Adrenal gland (tissue), 12 donors: ENCODE measurements around the gene TST. TPM values are rescaled to one million over a fixed set of nuclear protein-coding genes. Genes with fewer than 3 reads are reported as not detected.

Experiments used
- DNase-seq, 7 donors: peaks; one replicate each; pipeline ENCODE4 v3.0.0-alpha.2; 2019 to 2020
- H3K27ac ChIP-seq, 5 donors: fragments of 200-600 bp; sonication (generic) in 4 of 5; 1 replicate in 3 of 5; 2 replicates in 2 of 5; pipeline versions ENCODE4 v1.5.1 to v1.8.0; 2016 to 2020; ENCODE audit warnings: mild to moderate bottlenecking in 1 of 5
- H3K27me3 ChIP-seq: fragments of 200-600 bp; 2 replicates; pipeline ENCODE4 v1.8.0; 2021
- H3K36me3 ChIP-seq, 2 donors: fragments of 200-600 bp; replicated peaks in 1 of 2; 1 replicate in 1 of 2; 2 replicates in 1 of 2; pipeline versions ENCODE4 v1.5.1 to v1.8.0; 2018 to 2022
- H3K4me1 ChIP-seq, 2 donors: fragments of 200-600 bp; replicated peaks in 1 of 2; 1 replicate in 1 of 2; 2 replicates in 1 of 2; pipeline versions ENCODE4 v1.5.1 to v1.8.0; 2018 to 2021
- H3K4me3 ChIP-seq, 4 donors: fragments of 200-600 bp; sonication (generic) in 3 of 4; one replicate each; pipeline ENCODE4 v1.5.1; 2016 to 2018
- H3K9me3 ChIP-seq, 3 donors: fragments of 200-600 bp; sonication (generic) in 1 of 3; replicated peaks in 1 of 3; 1 replicate in 2 of 3; 2 replicates in 1 of 3; pipeline versions ENCODE4 v1.5.1 to v1.8.0; 2016 to 2021
- POLR2A ChIP-seq, 2 donors: fragments of 450-650 bp; IDR thresholded peaks; one replicate each; pipeline ENCODE4 v1.6.1; 2017; ENCODE audit warnings: antibody characterized with exemption in 2 of 2, mild to moderate bottlenecking in 2 of 2, moderate library complexity in 1 of 2
- WGBS, 4 donors: extraction: QIAGEN DNeasy Blood & Tissue Kit in 2 of 4; methylation state at CpG; one replicate each; pipeline versions ENCODE4 v1.1.5 to v1.1.7; 2013 to 2017; 5-methylcytosine and 5-hydroxymethylcytosine counted together
- intact Hi-C, 2 donors: fragments of 100-400 bp; cut with DNase I; formaldehyde crosslinking; loops; one replicate each; pipeline versions ENCODE4 v1.14.1 to v1.15.0; 2022 to 2023
- polyA plus RNA-seq, 3 donors: library from polyadenylated mRNA; stranded (reverse); fragments of 200-250 nt in 2 of 3; fragments of 350-450 nt in 1 of 3; fragmentation: Illumina TruSeq in 1 of 3; extraction: RNeasy Lipid Tissue Mini Kit (QIAGEN cat#74804) in 1 of 3; gene quantifications; one replicate each; pipeline ENCODE4 v1.2.3, GENCODE V29; 2013 to 2014
- total RNA-seq, 9 donors: library from RNA; depleted of rRNA in 4 of 9; stranded (reverse); fragments of >200 nt in 4 of 9; fragments of 120-200 nt in 1 of 9; fragmentation: NEBNext Ultra II Directional in 1 of 9; extraction: Animal tissue kit (Norgen Biotek cat#: 25700) in 1 of 9; gene quantifications; one replicate each; pipeline versions ENCODE4 v1.1.0 to v1.2.4, GENCODE V29; 2013 to 2023
- TF ChIP-seq, protein P1 (sequence below), 6 experiments: fragments of 450-650 bp in 4 of 6; fragments of 200-600 bp in 2 of 6; sonication (generic) in 1 of 6; IDR thresholded peaks; 1 replicate in 5 of 6; 2 replicates in 1 of 6; pipeline versions ENCODE4 v1.5.1 to v1.8.0; 2016 to 2021; ENCODE audit warnings: antibody characterized with exemption in 6 of 6, mild to moderate bottlenecking in 2 of 6, moderate library complexity in 1 of 6
- donor health status: healthy with polysubstance abuse.
- donor health status: Bipolar disorder and iron deficiency.
- donor health status: DM: yes; HTN: yes; CAD: no.
- donor health status: DM: no; HTN: no; CAD: no.
- donor health status: DM: no; HTN: no; CAD: no.
- donor health status: DM: yes; HTN: yes; CAD: no.

The TST gene
- total and polyA plus RNA-seq, 12 donors = 49.7 to 484 (median 195) TPM

DNA sequence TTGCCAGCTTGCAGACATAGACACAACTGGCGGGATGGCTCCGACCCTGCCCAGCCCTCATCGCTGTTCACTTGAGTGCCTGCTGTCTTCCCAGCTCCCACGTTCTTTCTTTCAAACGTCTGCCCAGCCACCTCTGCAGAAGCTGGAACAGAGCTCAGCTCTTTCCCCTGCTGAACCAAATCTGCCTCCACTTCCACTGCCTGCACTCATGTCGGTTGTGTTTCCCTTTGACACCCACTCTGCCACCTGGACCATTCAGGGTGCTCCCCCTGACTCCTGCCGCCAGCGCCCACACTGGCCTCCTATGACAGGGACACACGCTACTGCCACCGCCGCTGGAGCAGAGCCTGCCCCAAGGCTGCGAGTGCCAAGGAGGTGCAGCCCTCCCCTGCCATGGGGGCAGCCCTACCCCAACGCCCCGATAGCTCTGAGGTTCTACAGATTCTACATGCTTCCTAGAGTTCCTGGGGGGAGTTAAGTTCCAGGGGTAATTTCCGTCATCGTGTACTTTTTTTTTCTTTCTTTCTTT is 37.9 kb downstream of the TST start:
- Histone ChIP-seq H3K27me3 (no peaks in the 10 kb centered on the region), H3K9me3 (peaks cover 0 to 11% (median 6%) of the 10 kb centered on the region in 3 donors), H3K4me1 (peaks cover 0 to 6% of the 10 kb centered on the region in 2 donors), H3K4me3 (no peak overlapping the region), H3K36me3 (no peaks in the 10 kb centered on the region), H3K27ac (no peak overlapping the region)
- intact Hi-C loops = loop anchor here (5.0 kb wide), 2 partner anchors 104 to 199 kb away; no protein-coding TSS in a partner anchor
- 76 to 84% (median 83%) methylated on average over 10 to 16 of the region's 16 CpGs for WGBS, 4 donors
- DNase-seq = no peak
- no peak for TF ChIP-seq POLR2A (IDR thresholded peaks at IDR 0.05)
- TF ChIP-seq, protein P1, sequence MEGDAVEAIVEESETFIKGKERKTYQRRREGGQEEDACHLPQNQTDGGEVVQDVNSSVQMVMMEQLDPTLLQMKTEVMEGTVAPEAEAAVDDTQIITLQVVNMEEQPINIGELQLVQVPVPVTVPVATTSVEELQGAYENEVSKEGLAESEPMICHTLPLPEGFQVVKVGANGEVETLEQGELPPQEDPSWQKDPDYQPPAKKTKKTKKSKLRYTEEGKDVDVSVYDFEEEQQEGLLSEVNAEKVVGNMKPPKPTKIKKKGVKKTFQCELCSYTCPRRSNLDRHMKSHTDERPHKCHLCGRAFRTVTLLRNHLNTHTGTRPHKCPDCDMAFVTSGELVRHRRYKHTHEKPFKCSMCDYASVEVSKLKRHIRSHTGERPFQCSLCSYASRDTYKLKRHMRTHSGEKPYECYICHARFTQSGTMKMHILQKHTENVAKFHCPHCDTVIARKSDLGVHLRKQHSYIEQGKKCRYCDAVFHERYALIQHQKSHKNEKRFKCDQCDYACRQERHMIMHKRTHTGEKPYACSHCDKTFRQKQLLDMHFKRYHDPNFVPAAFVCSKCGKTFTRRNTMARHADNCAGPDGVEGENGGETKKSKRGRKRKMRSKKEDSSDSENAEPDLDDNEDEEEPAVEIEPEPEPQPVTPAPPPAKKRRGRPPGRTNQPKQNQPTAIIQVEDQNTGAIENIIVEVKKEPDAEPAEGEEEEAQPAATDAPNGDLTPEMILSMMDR (IDR thresholded peaks at IDR 0.05) = no peak

DNA sequence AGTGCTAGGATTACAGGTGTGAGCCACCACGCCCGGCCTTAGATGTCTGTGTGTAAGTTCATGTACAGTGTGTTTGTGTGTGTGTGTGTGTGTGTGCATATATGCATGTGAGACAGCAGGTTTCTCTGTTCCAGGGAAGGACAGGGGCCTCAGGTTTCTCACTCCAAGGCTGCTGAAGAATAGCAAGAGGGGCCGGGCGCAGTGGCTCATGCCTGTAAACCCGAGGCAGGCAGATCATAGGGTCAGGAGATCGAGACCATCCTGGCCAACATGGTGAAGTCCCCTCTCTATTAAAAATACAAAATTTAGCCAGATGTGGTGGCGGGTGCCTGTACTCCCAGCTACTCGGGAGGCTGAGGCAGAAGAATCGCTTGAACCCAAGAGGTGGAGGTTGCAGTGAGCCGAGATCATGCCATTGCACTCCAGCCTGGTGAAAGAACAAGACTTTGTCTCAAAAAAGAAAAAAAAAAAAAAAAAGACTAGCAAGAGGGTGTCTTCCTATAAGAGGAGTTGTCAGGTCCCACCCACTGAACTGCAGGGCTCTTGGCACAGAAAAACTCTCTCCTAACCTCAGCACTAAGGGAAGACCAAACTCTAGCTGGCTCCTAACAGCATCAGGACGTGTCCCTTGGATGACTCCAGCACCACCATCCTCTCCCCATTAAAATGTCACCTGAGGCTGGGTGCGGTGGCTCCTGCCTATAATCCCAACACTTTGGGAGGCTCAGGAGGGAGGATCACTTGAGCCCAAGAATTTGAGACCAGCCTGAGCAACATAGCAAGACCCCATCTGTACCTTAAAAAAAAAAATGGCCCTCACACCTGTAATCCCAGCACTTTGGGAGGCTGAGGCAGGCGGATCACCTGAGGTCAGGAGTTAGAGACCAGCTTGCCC is 40.0 kb downstream of the TST start:
- H3K27me3 ChIP-seq = no peaks in the 10 kb centered on the region
- no peaks in the 10 kb centered on the region for H3K36me3 ChIP-seq
- H3K4me1 ChIP-seq = peaks cover 0 to 6% of the 10 kb centered on the region in 2 donors
- no peaks in the 10 kb centered on the region for H3K9me3 ChIP-seq
- no peak for DNase-seq
- no peak for TF ChIP-seq POLR2A (IDR thresholded peaks at IDR 0.05)
- TF ChIP-seq, protein P1 (IDR thresholded peaks at IDR 0.05) = no peak
- intact Hi-C loops = loop anchor here (2.0 to 5.0 kb wide), 3 partner anchors 107 to 432 kb away; no protein-coding TSS in a partner anchor
- WGBS, 4 donors = 75 to 84% (median 80%) methylated on average over 12 to 13 of the region's 13 CpGs
- no peak overlapping the region for H3K4me3 ChIP-seq
- no peak overlapping the region for H3K27ac ChIP-seq

DNA sequence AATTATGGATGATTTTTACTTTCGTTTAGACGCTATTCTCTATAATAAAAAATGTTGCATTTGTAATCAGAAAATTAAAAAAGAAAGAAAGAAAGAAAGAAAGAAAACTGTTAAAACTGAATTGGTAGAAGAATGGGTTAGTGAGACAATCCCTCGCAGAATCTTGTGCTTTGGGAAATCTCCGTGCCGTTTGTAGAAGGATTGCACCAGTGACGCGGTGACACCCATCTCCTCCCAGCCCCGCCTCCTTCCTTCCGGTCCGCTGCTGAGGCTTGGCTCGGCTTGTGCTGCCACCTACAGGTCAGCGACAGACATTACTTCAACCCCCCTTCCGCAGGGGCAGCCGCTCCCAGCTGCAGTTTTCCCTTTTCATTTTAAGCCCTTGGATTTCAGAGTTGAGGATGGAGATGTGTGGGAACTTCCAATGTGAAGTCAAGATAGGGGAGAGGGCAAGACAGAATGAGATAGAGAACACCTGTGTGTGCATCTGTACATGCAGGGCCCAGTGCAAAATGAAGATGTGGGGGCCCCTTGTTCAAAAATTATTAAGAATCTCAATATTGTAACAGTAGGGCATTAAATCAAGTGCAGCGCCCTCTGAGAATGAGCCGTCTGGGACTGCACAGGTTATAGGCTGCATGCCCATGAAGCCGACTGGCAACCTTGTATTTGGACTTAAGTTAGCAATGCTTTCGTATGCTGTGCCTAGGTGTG is 41.1 kb downstream of the TST start:
- intact Hi-C loops = loop anchor here (2.0 to 5.0 kb wide), 3 partner anchors 106 to 431 kb away; no protein-coding TSS in a partner anchor
- WGBS, 4 donors = 11 to 13% (median 12%) methylated on average over 18 of the region's 18 CpGs
- peaks cover 0 to 9% of the 10 kb centered on the region in 2 donors for H3K4me1 ChIP-seq
- no peaks in the 10 kb centered on the region for H3K9me3 ChIP-seq
- no peaks in the 10 kb centered on the region for H3K27me3 ChIP-seq
- H3K4me3 ChIP-seq = peak overlapping the region in 2 of 4 donors; percentile 26 to 48
- TF ChIP-seq, protein P1 (IDR thresholded peaks at IDR 0.05) = peak; percentile 91 to 98 (median 97)
- TF ChIP-seq POLR2A (IDR thresholded peaks at IDR 0.05) = peak in 1 of 2 donors; percentile 58
- no peaks in the 10 kb centered on the region for H3K36me3 ChIP-seq
- H3K27ac ChIP-seq = peak overlapping the region in 2 of 5 donors; percentile 34 to 40
- DNase-seq = peak; percentile 89 to 96 (median 94)
